ENCODE results near the gene PIGW.

Gene PIGW

DNA sequence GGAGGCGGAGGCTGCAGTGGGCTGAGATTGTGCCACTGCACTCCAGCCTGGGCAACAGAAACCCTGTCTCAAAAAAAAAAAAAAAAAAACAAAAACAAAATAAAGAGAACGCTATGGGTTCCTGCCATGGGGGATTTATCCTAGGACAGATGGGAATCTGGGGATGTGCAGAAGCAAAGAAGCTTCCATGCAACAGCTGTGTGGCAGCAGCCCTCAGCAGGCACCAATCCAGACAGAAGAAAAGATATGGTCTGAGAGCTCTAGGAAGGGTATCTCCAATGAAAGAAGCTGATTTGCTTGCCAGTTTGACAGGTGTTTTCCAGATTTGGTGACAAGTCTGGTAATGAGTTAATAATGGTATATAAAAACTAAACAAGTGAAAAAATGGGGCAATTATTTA lies 11.7 kb upstream of the PIGW start:
- DNase-seq (ENCODE audit: extremely low read depth, insufficient read length), result no peak
- TF ChIP-seq, protein P1, sequence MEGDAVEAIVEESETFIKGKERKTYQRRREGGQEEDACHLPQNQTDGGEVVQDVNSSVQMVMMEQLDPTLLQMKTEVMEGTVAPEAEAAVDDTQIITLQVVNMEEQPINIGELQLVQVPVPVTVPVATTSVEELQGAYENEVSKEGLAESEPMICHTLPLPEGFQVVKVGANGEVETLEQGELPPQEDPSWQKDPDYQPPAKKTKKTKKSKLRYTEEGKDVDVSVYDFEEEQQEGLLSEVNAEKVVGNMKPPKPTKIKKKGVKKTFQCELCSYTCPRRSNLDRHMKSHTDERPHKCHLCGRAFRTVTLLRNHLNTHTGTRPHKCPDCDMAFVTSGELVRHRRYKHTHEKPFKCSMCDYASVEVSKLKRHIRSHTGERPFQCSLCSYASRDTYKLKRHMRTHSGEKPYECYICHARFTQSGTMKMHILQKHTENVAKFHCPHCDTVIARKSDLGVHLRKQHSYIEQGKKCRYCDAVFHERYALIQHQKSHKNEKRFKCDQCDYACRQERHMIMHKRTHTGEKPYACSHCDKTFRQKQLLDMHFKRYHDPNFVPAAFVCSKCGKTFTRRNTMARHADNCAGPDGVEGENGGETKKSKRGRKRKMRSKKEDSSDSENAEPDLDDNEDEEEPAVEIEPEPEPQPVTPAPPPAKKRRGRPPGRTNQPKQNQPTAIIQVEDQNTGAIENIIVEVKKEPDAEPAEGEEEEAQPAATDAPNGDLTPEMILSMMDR (IDR thresholded peaks at IDR 0.05; ENCODE audit: insufficient read depth, low read length, poor library complexity, severe bottlenecking), result no peak
- H3K27me3 ChIP-seq (replicated peaks; ENCODE audit: control insufficient read depth, insufficient read depth, low read length), result no peaks in the 10 kb centered on the region
- H3K4me3 ChIP-seq (replicated peaks; ENCODE audit: low read depth, low read length), result no peak overlapping the region
- peaks cover 20% of the 10 kb centered on the region for H3K36me3 ChIP-seq (ENCODE audit: control insufficient read depth, insufficient read depth, low read length)

DNA sequence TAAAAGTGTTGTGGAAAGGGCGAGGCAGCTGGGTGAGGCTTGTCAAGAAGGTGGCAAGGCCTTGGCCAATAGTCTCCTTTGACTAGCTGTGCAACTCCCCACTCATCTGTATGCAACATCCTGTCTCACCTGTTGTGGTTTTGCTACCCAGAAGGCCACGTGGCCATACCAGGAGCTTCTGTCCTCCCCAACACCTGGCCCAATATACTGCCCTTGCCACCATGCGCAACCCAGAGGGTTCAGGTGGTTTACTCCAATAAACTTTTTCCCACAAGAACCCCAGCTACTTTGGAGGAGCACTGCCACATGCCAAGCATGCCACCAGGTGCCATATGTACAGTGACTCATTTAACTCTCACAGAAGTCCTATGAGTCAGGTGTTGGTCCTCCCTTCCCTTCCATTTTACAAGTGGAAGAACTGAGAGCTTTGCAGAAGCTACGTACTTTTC lies 10.3 kb upstream of the PIGW start:
- Histone ChIP-seq H3K27me3 (replicated peaks; ENCODE audit: control insufficient read depth, insufficient read depth, low read length) (no peaks in the 10 kb centered on the region), H3K36me3 (ENCODE audit: control insufficient read depth, insufficient read depth, low read length) (peaks cover 20% of the 10 kb centered on the region), H3K4me3 (replicated peaks; ENCODE audit: low read depth, low read length) (no peak overlapping the region)
- no peak for DNase-seq (ENCODE audit: extremely low read depth, insufficient read length)
- TF ChIP-seq, protein P1 (IDR thresholded peaks at IDR 0.05; ENCODE audit: insufficient read depth, low read length, poor library complexity, severe bottlenecking), result no peak

DNA sequence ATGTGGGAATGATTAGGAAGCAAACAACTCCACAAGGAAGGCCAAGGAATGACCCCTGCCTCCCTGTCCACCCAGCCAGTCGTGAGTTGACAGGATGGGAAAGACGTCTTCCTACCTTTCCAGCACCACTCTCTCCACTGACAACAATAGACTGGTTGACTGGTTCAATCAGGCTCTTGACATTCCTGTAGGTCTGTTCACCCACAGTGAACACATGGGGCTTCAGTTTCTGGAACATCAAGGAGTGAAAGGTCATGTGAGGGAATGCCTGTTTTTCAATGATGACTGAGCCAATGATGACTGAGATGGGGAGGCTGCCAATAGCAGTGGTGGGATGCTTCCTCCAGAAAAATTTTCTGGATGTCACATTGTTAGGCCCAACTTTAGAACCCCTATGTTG lies 9.7 kb upstream of the PIGW start:
- TF ChIP-seq, protein P1 (IDR thresholded peaks at IDR 0.05; ENCODE audit: insufficient read depth, low read length, poor library complexity, severe bottlenecking), result no peak
- DNase-seq (ENCODE audit: extremely low read depth, insufficient read length), result no peak
- Histone ChIP-seq H3K36me3 (ENCODE audit: control insufficient read depth, insufficient read depth, low read length) (peaks cover 21% of the 10 kb centered on the region), H3K4me3 (replicated peaks; ENCODE audit: low read depth, low read length) (no peak overlapping the region), H3K27me3 (replicated peaks; ENCODE audit: control insufficient read depth, insufficient read depth, low read length) (no peaks in the 10 kb centered on the region)

DNA sequence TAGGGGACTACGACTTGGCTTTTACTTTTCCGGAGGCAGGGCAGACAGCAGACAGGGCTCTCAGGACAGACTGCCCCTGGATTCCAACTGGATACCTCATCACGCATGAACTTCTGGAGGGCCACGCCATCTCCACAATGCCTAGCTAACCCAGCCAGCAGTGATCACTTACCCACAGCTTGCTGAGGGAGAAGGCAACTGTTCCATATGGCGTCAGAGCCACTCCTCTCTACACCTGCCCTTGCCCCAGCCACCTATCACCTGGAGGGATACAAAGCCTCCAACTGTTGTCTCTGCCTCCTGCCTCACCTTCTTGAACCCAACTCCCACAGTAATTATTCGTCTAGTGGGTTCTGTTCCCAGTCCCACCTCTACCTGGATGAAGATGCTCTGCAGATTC lies 8.9 kb upstream of the PIGW start:
- Histone ChIP-seq H3K4me3 (replicated peaks; ENCODE audit: low read depth, low read length) (no peak overlapping the region), H3K27me3 (replicated peaks; ENCODE audit: control insufficient read depth, insufficient read depth, low read length) (no peaks in the 10 kb centered on the region), H3K36me3 (ENCODE audit: control insufficient read depth, insufficient read depth, low read length) (peaks cover 20% of the 10 kb centered on the region)
- DNase-seq (ENCODE audit: extremely low read depth, insufficient read length), result no peak
- TF ChIP-seq, protein P1 (IDR thresholded peaks at IDR 0.05; ENCODE audit: insufficient read depth, low read length, poor library complexity, severe bottlenecking), result no peak

DNA sequence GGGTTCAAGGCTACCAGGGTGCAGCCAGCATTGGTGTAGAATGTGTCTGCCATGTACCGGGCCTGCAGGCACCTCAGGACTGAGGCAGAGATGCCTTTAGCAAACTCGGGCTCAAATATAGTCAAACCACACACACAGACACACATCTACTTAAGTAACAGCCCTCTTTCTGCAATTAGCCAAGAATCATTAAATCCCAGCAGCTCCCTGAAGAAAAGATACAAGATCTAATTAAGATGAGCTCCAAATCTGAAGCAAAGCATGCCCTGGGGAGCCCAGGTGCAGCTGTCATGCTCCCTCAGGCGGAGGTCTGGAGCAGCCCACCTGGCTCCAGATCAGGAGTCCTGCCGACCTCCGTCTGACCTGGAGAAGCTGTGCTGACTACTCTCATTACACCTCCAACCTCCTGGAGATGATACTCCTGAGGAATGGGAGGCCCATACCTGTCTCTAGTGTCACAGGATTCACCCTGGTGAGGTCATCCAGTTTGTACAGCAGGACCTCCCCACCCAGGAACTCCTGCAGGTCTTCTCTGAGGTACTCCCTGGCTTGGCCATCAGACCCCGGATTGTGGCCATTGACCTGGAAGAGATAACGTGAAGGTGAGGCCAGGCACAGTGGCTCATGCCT lies 7.1 kb upstream of the PIGW start:
- Histone ChIP-seq H3K27me3 (replicated peaks; ENCODE audit: control insufficient read depth, insufficient read depth, low read length) (no peaks in the 10 kb centered on the region), H3K4me3 (replicated peaks; ENCODE audit: low read depth, low read length) (no peak overlapping the region), H3K36me3 (ENCODE audit: control insufficient read depth, insufficient read depth, low read length) (peaks cover 25% of the 10 kb centered on the region)
- TF ChIP-seq, protein P1 (IDR thresholded peaks at IDR 0.05; ENCODE audit: insufficient read depth, low read length, poor library complexity, severe bottlenecking), result no peak
- no peak for DNase-seq (ENCODE audit: extremely low read depth, insufficient read length)

DNA sequence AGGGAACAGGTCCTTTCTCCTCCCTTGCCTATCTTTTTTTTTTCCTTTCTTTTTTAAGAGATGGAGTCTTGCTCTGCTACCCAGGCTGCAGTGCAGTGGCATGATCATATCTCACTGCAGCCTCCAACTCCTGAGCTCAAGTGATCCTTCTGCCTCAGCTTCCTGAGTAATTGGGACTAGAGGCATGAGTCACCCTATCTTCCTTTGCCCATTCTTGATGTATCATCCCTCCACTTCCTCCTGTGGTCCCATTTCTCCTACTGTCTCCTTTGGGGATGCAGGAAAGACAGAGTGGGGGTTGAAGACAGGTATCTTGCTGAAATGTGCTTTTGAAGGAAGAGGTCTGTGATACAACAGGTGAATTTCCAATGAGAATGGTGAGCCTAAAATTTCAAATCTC lies 5.7 kb upstream of the PIGW start:
- peaks cover 26% of the 10 kb centered on the region for H3K36me3 ChIP-seq (ENCODE audit: control insufficient read depth, insufficient read depth, low read length)
- no peak overlapping the region for H3K4me3 ChIP-seq (replicated peaks; ENCODE audit: low read depth, low read length)
- no peaks in the 10 kb centered on the region for H3K27me3 ChIP-seq (replicated peaks; ENCODE audit: control insufficient read depth, insufficient read depth, low read length)
- TF ChIP-seq, protein P1 (IDR thresholded peaks at IDR 0.05; ENCODE audit: insufficient read depth, low read length, poor library complexity, severe bottlenecking), result no peak
- DNase-seq (ENCODE audit: extremely low read depth, insufficient read length), result no peak
